Stomach (tissue), 9 donors: ENCODE results near the gene CD36. TPM values are rescaled to one million over a fixed set of nuclear protein-coding genes. Genes with fewer than 3 reads are reported as not detected.

ENCODE experiments used
- DNase-seq, 2 donors: peaks; one replicate each; pipeline versions ENCODE4 v3.0.0 to v3.0.0-alpha.2; 2013 to 2019
- H3K27ac ChIP-seq, 5 donors: fragments of 200-600 bp in 4 of 5; sonication (generic) in 4 of 5; one replicate each; pipeline ENCODE4 v1.5.1; 2013 to 2019; ENCODE audit warnings: mild to moderate bottlenecking in 1 of 5, moderate library complexity in 1 of 5
- H3K27me3 ChIP-seq, 3 donors: fragments of 200-600 bp; sonication (generic); one replicate each; pipeline ENCODE4 v1.5.1; 2017 to 2019; ENCODE audit warnings: mixed run types in 1 of 3
- H3K36me3 ChIP-seq, 4 donors: fragments of 200-600 bp; sonication (generic); 1 replicate in 3 of 4; 2 replicates in 1 of 4; pipeline ENCODE4 v1.5.1; 2016 to 2019
- H3K4me1 ChIP-seq, 4 donors: fragments of 200-600 bp; sonication (generic); one replicate each; pipeline ENCODE4 v1.5.1; 2016 to 2019
- H3K4me3 ChIP-seq, 4 donors: fragments of 200-600 bp; sonication (generic) in 3 of 4; one replicate each; pipeline ENCODE4 v1.5.1; 2016 to 2019; ENCODE audit warnings: mild to moderate bottlenecking in 1 of 4
- H3K9me3 ChIP-seq, 4 donors: fragments of 200-600 bp; sonication (generic); one replicate each; pipeline ENCODE4 v1.5.1; 2016 to 2019
- EP300 ChIP-seq: sonication (generic); formaldehyde crosslinking; IDR thresholded peaks from one replicate; pipeline ENCODE4 v1.6.1; 2017; ENCODE audit warnings: antibody characterized with exemption
- POLR2A ChIP-seq, 4 donors: fragments of 450-650 bp; IDR thresholded peaks; one replicate each; pipeline ENCODE4 v1.6.1; 2016; ENCODE audit warnings: antibody characterized with exemption in 4 of 4, control low read depth in 2 of 4, mild to moderate bottlenecking in 1 of 4, moderate library complexity in 1 of 4
- POLR2AphosphoS5 ChIP-seq, 3 donors: sonication (generic); formaldehyde crosslinking; IDR thresholded peaks; one replicate each; pipeline ENCODE4 v1.6.1; 2016; ENCODE audit warnings: antibody characterized with exemption in 3 of 3
- WGBS, 5 donors: extraction: QIAGEN DNeasy Blood & Tissue Kit in 3 of 5; methylation state at CpG; one replicate each; pipeline versions ENCODE4 v1.1.5 to v1.1.7; 2013 to 2018; 5-methylcytosine and 5-hydroxymethylcytosine counted together
- intact Hi-C: fragments of 100-400 bp; cut with DNase I; formaldehyde crosslinking; loops from one replicate; pipeline ENCODE4 v1.15.1; 2023; ENCODE audit warnings: low total_unique reads
- polyA plus RNA-seq, 3 donors: library from polyadenylated mRNA; stranded (reverse); fragments of 200-250 nt; gene quantifications; one replicate each; pipeline ENCODE4 v1.2.3, GENCODE V29; 2013
- total RNA-seq, 5 donors: library from RNA; depleted of rRNA; stranded (reverse); fragments of >200 nt; gene quantifications; one replicate each; pipeline versions ENCODE4 v1.1.0 to v1.2.3, GENCODE V29; 2014 to 2016
- TF ChIP-seq, protein P1 (sequence below), 7 experiments: fragments of 450-650 bp in 4 of 7; fragments of 200-600 bp in 3 of 7; sonication (generic) in 3 of 7; IDR thresholded peaks; one replicate each; pipeline ENCODE4 v1.5.1; 2016 to 2019; ENCODE audit warnings: antibody characterized with exemption in 7 of 7, control low read depth in 2 of 7, mild to moderate bottlenecking in 1 of 7
- donor health status: healthy with polysubstance abuse.
- donor health status: Bipolar disorder and iron deficiency.
- donor health status: healthy.

The CD36 gene
- total and polyA plus RNA-seq, 8 donors = 5.5 to 346 (median 33.5) TPM

DNA sequence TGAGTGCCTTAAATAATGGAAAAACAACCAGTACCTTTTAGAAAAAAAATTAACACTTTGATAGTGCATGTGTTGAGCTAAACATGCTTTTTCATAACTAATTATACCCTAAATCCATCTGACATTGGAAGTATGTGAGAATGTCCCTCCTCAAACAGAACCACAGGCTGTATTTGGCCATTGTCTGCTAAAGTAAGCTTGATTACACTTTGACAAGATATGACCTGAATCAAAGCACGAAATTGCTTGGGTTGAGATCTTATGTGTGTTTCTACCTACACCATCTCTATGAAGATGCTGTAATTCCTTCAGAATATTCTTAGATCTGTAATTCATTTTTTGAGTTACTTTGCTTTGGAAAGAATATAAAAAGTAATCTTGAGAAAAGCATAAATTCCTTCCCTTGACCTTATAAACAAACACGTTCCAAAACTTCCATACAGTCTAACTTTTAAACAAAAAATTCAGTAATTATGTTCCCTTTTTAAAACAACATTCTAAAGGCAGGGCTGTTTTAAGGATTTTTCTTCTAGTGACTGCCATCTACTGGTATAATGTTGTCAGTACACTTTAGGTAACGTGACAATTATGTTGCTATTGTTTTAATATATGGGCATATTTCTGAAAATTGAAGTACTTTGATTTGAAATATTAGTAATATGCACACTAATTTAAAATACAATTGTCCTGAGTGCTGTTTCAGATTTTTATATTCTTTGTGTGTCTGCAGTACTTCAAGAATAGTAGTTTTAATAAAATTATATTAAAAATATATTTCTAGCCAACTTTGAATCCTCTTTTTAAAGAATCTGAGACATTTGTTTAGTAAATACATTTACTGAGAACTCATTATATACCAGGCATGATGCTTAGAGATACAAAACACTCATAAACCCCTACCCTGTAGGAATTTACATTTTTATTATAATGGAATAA is 20.9 kb downstream of the CD36 start:
- H3K27ac ChIP-seq = no peak overlapping the region

DNA sequence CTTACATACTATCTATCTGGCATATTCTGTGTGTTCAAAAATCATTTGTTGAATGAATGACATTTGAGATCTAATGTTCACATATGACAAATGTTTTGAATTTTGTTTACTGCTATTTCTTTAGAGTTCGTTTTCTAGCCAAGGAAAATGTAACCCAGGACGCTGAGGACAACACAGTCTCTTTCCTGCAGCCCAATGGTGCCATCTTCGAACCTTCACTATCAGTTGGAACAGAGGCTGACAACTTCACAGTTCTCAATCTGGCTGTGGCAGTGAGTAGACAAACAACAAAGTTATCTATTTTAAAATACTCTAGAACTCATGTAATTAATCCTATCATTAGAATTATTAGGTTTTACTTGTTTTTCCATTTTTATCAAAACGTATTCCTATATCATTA is 22.5 kb downstream of the CD36 start:
- Histone ChIP-seq H3K4me3 (no peak overlapping the region), H3K9me3 (no peaks in the 10 kb centered on the region), H3K27ac (no peak overlapping the region), H3K27me3 (no peaks in the 10 kb centered on the region), H3K36me3 (no peaks in the 10 kb centered on the region), H3K4me1 (peaks cover 0 to 4% (median 0%) of the 10 kb centered on the region in 4 donors)
- TF ChIP-seq, protein P1, sequence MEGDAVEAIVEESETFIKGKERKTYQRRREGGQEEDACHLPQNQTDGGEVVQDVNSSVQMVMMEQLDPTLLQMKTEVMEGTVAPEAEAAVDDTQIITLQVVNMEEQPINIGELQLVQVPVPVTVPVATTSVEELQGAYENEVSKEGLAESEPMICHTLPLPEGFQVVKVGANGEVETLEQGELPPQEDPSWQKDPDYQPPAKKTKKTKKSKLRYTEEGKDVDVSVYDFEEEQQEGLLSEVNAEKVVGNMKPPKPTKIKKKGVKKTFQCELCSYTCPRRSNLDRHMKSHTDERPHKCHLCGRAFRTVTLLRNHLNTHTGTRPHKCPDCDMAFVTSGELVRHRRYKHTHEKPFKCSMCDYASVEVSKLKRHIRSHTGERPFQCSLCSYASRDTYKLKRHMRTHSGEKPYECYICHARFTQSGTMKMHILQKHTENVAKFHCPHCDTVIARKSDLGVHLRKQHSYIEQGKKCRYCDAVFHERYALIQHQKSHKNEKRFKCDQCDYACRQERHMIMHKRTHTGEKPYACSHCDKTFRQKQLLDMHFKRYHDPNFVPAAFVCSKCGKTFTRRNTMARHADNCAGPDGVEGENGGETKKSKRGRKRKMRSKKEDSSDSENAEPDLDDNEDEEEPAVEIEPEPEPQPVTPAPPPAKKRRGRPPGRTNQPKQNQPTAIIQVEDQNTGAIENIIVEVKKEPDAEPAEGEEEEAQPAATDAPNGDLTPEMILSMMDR (IDR thresholded peaks at IDR 0.05) = no peak
- TF ChIP-seq POLR2AphosphoS5 (IDR thresholded peaks at IDR 0.05) (no peak), POLR2A (IDR thresholded peaks at IDR 0.05) (no peak), EP300 (no peak)
- intact Hi-C loops = loop anchor here (5.0 kb wide), 1 partner anchor 229 kb away; no protein-coding TSS in a partner anchor
- DNase-seq = no peak
- WGBS, 5 donors = 67 to 84% (median 70%) methylated on average over 4 of the region's 4 CpGs

More for the DNA sequence above, 20.9 kb downstream of the CD36 start:
- H3K4me3 ChIP-seq = no peak overlapping the region
- H3K9me3 ChIP-seq = no peaks in the 10 kb centered on the region
- H3K36me3 ChIP-seq = no peaks in the 10 kb centered on the region
- peaks cover 0 to 4% (median 0%) of the 10 kb centered on the region in 4 donors for H3K4me1 ChIP-seq
- DNase-seq = peak in 1 of 2 donors; percentile 63
- no peaks in the 10 kb centered on the region for H3K27me3 ChIP-seq
- intact Hi-C loops = loop anchor here (5.0 kb wide), 1 partner anchor 227 kb away; no protein-coding TSS in a partner anchor
- TF ChIP-seq POLR2AphosphoS5 (IDR thresholded peaks at IDR 0.05) = no peak
- no peak for TF ChIP-seq POLR2A (IDR thresholded peaks at IDR 0.05)
- TF ChIP-seq, protein P1 (IDR thresholded peaks at IDR 0.05) = peak in 5 of 7 experiments; percentile 60 to 67 (median 63)
- WGBS, 5 donors = 1 to 7% (median 6%) methylated on average over 3 of the region's 3 CpGs

DNA sequence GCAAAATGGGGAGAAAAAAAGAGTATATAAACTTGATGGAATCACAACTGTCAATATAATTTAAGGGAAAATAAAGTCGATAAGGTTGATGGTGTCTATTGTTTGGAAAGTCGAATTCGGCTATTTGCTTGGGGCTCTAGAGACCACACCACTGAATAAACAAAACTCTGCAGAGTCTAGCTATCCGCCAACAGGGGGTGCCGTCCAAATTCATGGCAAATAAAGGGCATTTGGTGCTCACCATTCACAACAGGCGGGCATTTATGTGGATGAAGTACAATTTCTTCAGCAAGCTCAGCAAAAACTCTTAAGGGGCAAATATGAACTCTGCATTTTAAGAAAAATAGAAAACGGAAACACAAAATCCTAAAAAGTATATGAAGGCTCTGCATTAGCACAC is 23.3 kb downstream of the CD36 start:
- Histone ChIP-seq H3K36me3 (no peaks in the 10 kb centered on the region), H3K27me3 (no peaks in the 10 kb centered on the region), H3K4me3 (no peak overlapping the region), H3K9me3 (no peaks in the 10 kb centered on the region), H3K27ac (no peak overlapping the region), H3K4me1 (peaks cover 0 to 4% (median 0%) of the 10 kb centered on the region in 4 donors)
- TF ChIP-seq, protein P1 (IDR thresholded peaks at IDR 0.05) = no peak
- TF ChIP-seq EP300 (no peak), POLR2AphosphoS5 (IDR thresholded peaks at IDR 0.05) (no peak)
- WGBS, 5 donors = 73 to 85% (median 80%) methylated on average over 7 of the region's 7 CpGs
- no peak for DNase-seq
- intact Hi-C loops = loop anchor here (5.0 kb wide), 1 partner anchor 229 kb away; no protein-coding TSS in a partner anchor

DNA sequence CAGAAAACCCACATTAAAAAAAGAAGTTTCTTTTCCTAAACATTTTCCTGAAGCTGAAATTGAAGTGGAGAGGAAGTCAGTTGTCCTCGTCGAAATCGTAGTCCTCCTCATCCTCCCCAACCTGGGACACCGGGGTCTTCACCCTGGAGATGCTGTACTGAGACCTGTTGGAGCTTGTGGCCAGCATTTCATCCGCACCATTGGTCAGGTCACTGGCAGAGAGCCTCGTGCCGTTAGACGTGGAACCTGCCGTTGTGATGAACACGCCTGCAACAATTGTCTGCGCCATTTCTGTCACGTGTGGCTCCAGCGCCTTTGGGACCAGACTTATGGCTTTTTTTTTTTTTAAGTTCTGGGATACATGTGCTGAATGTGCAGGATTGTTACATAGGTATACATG is 23.8 kb downstream of the CD36 start:
- H3K4me3 ChIP-seq = no peak overlapping the region
- 80 to 87% (median 85%) methylated on average over 13 of the region's 13 CpGs for WGBS, 5 donors
- TF ChIP-seq EP300 (no peak), POLR2A (IDR thresholded peaks at IDR 0.05) (no peak), POLR2AphosphoS5 (IDR thresholded peaks at IDR 0.05) (no peak)
- TF ChIP-seq, protein P1 (IDR thresholded peaks at IDR 0.05) = no peak

More for the DNA sequence above, 23.8 kb downstream of the CD36 start:
- intact Hi-C loops = loop anchor here (5.0 kb wide), 1 partner anchor 230 kb away; no protein-coding TSS in a partner anchor
- no peak for DNase-seq
- Histone ChIP-seq H3K36me3 (no peaks in the 10 kb centered on the region), H3K27ac (no peak overlapping the region), H3K27me3 (no peaks in the 10 kb centered on the region), H3K9me3 (no peaks in the 10 kb centered on the region), H3K4me1 (peaks cover 0 to 4% (median 0%) of the 10 kb centered on the region in 4 donors)
